GOT3 (cell line): ENCODE results near the gene PALLD.

Experiments
- DNase-seq: peaks from one replicate; lab custom pipeline; 2025; ENCODE audit warnings: mixed read lengths; lab: John Stamatoyannopoulos, UW

The PALLD gene

GRCh38 chr4:168524897-168525296, 28.0 kb downstream of the PALLD start:
- no peak for DNase-seq

- DNase-seq, result no peak
These were observed 30.7 kb downstream of the PALLD start for GRCh38 chr4:168527560-168527959.

GRCh38 chr4:168528131-168528949, 31.5 kb downstream of the PALLD start:
- DNase-seq, result no peak

- DNase-seq, result no peak
These were observed 32.4 kb downstream of the PALLD start for GRCh38 chr4:168529257-168529656.

- DNase-seq, result no peak
These were observed 34.5 kb downstream of the PALLD start for GRCh38 chr4:168531305-168531704.

GRCh38 chr4:168534535-168534934, 37.7 kb downstream of the PALLD start:
- no peak for DNase-seq

- DNase-seq, result no peak
These were observed 38.8 kb downstream of the PALLD start for GRCh38 chr4:168535689-168536088.

- no peak for DNase-seq
These were observed 39.6 kb downstream of the PALLD start for GRCh38 chr4:168536448-168536847.

- DNase-seq, result no peak
These were observed 40.2 kb downstream of the PALLD start for GRCh38 chr4:168537086-168537485.

GRCh38 chr4:168537571-168537970, 40.7 kb downstream of the PALLD start:
- no peak for DNase-seq

- DNase-seq, result no peak
These were observed 41.8 kb downstream of the PALLD start for GRCh38 chr4:168538632-168539031.

- no peak for DNase-seq
These were observed 43.2 kb downstream of the PALLD start for GRCh38 chr4:168540086-168540485.

GRCh38 chr4:168540503-168541265, 43.8 kb downstream of the PALLD start:
- DNase-seq, result no peak

- DNase-seq, result no peak
These were observed 44.6 kb downstream of the PALLD start for GRCh38 chr4:168541266-168541953.

- no peak for DNase-seq
These were observed 52.3 kb downstream of the PALLD start for GRCh38 chr4:168549143-168549542.

GRCh38 chr4:168550064-168550766, 53.4 kb downstream of the PALLD start:
- no peak for DNase-seq

GRCh38 chr4:168551211-168551610, 54.4 kb downstream of the PALLD start:
- no peak for DNase-seq

- DNase-seq, result no peak
These were observed 55.3 kb downstream of the PALLD start for GRCh38 chr4:168551945-168552695.

GRCh38 chr4:168553714-168554370, 57.0 kb downstream of the PALLD start:
- DNase-seq, result no peak

GRCh38 chr4:168555437-168555836, 58.6 kb downstream of the PALLD start:
- no peak for DNase-seq

GRCh38 chr4:168557658-168558057, 60.8 kb downstream of the PALLD start:
- no peak for DNase-seq
